Femur (tissue), 1 donor: ENCODE results near the gene NOTUM.

Experiments
- DNase-seq: peaks from one replicate; pipeline ENCODE4 v3.0.0-alpha.2; 2017

Gene NOTUM

GRCh38 chr17:81908793-81909192, 52.2 kb downstream of the NOTUM start:
- DNase-seq = no peak

DNA sequence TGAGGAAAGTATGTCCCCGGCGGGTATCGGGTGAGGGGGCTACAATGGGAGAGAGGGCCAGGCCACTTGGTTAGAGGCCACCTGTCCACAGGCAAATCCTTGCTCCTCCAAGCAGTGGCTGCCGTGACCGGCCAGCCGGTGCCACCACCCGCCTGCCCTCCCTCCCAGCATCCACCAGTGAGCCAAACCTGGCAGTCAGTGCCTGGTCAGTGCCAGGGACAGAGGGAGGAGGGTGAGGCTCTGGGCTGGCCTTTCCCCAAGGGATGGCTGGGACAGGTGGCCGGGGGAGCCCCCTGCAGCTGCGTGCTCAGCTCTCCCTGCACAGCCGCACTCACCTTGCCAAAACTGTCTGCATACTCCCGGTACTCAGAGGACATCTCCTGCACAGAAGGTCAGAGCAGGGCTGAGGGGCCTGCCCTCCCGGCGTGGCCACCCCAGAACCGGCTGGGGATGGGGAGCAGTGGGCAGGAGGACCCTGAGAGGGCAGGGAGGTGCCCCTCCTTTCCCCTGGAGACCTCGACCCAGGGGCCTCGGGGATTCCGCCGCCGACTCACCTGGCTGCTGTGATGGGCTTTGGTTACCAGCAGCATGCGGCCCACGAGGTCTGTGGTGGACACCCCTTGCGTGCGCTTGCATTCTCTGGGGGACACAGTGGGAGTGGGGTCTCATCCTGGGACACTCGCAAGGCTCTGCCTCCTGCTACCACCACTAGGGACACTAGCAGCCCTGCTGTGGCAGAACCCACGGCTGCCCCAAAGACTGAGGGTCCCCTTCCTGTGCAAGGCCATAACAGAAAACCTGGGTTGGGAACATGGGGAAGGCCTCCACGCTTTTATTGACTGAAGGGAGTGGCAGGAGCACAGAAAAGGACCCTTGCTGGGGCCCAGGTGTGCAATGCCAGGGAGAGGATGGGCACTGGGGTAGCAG, 53.5 kb downstream of the NOTUM start:
- no peak for DNase-seq

DNA sequence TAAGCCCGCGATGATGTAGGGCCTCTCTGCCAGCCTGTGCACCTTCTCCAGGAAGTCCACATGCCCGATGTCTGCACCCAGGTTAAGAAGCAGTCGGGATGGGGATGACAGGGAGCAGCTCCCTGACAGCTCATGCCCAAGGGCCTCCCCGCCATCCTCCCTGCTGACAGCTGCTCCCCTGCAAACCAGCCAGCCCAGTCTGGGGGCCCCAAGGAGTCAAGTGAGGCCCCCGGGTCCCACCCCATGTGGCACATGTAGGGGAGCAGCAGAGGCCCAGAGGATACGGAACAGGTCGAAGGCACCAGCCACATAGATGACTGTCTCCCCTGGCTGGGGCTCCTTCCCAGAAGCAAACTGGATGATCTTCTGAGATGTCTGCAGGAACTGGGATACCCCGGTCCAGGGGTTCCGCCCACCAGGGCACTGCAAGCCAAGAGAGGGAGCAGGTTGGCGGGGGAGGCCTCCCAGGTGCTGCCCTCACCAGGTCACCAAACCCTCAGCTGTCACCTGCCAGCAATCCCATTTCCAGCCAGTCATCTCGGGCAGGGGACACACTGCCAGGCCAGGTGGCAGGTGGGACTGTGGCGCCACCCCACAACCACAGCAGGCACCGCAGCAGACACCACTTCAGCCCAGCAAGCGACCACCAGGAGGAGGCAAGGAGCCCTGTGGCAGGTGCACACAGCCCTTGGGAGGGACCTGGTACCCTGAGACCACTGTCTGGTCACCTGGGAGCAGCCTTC, 54.3 kb downstream of the NOTUM start:
- no peak for DNase-seq

DNA sequence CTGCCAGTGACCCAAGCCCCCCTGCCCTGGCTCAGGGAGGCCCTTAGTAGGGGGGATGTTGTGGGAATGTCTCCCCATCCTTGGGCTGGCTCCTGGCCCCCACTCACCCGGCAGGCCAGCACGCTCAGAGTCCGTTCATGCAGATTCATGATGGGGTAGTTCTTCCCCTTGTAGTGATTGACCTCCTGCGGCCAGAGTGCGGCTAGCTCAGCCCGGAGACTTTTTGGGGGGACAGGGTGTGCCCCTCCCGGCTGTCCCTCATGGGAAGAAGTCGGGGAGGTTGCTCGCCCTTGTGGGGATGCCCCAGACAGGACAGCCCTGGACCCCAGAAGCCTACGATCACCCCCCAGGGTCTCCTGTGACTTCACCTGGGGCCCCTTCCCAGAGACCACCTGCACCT, 55.0 kb downstream of the NOTUM start:
- no peak for DNase-seq

DNA sequence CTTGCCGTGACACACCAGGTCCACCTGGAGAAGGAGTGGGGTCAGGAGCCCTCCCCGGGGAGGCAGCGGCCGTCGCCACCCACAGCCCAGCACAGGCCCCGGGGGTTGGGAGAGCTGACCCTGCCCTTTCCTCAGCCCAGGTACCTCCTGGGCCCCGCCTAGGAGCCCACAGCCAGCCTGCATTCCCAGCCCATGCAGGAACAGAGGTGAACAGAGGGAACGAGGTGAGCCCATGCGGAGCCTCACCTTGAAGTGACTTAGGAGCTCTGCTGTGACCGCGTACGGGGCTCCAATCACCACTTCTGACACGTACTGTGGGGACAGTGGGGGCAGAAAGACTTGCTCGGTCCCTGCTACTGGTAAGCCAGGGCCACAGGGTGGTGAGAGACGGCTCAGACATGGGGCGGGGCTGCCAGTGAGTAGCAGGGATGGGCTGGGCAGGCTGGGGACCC, 55.5 kb downstream of the NOTUM start:
- no peak for DNase-seq

GRCh38 chr17:81904600-81905423, 56.2 kb downstream of the NOTUM start:
- no peak for DNase-seq

- DNase-seq = no peak
These were observed 56.9 kb downstream of the NOTUM start for GRCh38 chr17:81903896-81904599.

DNA sequence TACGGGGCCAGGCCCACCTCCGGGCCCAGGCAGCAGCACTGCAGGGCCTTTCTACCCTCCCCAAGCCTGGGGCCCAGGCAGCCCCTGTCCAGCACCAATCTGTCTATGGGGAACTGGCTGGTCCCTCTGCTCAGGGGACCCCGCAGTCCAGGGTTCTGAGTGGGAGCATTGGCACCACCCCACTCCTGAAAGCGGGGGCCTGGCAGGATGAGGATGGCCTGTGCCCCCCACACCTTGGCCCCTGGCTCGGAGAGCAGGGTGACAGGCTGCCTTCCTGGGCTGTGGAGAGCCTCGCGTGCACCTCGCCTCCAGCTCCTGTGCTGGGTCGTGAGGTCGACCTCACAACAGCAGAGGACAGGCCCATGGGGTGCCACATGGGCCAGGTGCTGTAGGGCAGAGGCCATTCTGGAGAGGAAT, 57.6 kb downstream of the NOTUM start:
- DNase-seq = no peak

GRCh38 chr17:81902653-81903414, 58.2 kb downstream of the NOTUM start:
- no peak for DNase-seq
